ENCODE data around the gene ARHGAP1.

The ARHGAP1 gene

DNA sequence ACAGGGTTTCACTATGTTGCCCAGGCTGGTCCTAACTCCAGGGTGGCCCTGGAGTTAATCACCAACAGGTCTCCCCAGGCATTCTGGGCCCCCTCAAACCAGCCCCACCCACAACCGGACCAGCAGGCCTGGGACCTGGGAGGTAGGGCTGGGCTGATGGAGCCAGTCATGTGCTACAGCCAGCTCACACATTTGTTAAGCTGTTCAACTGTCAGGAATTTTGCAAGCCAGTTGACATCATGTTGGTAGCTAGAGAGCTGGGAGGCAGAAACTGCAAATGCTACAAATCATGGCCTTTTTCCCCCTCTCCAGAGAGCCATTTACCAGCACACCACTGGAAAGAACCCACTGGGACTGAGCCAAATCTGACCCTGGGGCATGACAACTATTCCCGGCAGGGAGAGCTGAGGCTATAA, 6.8 kb downstream of the ARHGAP1 start:
- no peak for TF ChIP-seq CTCF (IDR thresholded peaks at IDR 0.05; ENCODE audit: borderline replicate concordance, insufficient read depth, low read depth, low read length)

GRCh38 chr11:46692450-46692849, 8.0 kb downstream of the ARHGAP1 start:
- no peak for TF ChIP-seq CTCF (IDR thresholded peaks at IDR 0.05; ENCODE audit: borderline replicate concordance, insufficient read depth, low read depth, low read length)
- H3K4me3 ChIP-seq (ENCODE audit: low read depth, low read length) = no peak overlapping the region

More for the DNA sequence above, 6.8 kb downstream of the ARHGAP1 start:
- H3K4me3 ChIP-seq (ENCODE audit: low read depth, low read length) = no peak overlapping the region

DNA sequence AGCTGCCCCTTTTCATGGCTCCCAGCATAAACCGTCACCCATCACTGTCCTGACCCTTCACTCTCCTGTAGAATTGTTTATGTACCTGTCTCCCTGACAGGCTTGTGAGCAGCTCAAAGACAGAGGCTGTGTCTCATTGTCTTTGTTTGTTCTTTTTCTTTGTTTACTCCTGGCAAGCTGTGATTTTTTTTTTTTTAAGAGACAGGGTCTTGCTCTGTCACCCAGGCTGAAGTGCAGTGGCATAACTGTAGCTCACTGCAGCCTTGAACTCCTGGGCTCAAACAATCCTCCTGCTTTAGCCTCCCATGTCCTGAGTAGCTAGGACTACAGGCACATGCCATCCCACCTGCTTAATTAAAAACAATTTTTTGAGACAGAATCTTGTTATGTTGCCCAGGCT, 9.7 kb downstream of the ARHGAP1 start:
- no peak for TF ChIP-seq CTCF (IDR thresholded peaks at IDR 0.05; ENCODE audit: borderline replicate concordance, insufficient read depth, low read depth, low read length)
- H3K4me3 ChIP-seq (ENCODE audit: low read depth, low read length) = no peak overlapping the region

DNA sequence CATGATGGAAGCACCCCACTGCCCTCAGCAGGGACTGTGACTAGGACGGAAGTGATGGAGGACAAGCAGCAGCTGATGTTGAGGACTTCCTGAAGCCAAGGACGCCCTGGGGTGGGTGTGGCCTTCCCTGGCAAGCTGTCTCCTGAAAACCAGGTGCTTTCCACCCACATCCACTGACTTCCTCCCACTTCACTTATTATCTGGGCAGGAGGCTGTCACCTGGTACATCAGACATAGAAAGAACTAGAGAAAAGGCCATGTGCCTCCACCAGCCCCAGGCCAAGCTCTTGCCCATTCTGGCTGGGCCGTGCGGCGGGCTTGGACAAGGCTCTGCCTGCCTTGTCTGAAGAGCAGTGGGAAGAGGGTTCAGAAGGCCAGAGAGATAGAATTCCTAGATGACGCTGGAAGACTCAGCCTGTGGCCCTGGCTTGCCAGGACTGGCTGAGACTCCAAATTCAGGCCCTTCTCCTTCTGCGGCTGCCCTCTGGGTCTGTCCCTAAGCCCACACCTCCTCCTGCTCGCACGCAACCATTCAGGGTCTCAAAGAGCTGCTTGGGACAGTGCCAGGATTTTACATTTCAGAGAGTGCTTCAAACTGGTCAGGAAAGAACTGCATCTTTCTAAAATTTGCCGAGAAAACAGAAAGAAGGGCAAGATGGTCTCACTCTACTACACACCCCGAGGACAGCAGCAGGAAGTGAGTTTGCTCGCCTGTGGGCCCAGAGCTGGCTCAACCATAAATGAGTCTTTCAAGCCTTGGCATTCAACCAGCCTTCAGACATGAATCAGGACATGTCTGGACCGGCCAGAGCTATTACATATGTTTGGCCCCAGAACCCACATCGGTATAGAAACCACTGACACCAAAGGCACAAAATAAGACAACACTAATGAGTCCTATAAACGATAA, 13.3 kb downstream of the ARHGAP1 start:
- no peak overlapping the region for H3K4me3 ChIP-seq (ENCODE audit: low read depth, low read length)
- TF ChIP-seq CTCF (IDR thresholded peaks at IDR 0.05; ENCODE audit: borderline replicate concordance, insufficient read depth, low read depth, low read length) = no peak

GRCh38 chr11:46684367-46684766, 16.1 kb downstream of the ARHGAP1 start:
- H3K4me3 ChIP-seq (ENCODE audit: low read depth, low read length) = no peak overlapping the region
- TF ChIP-seq CTCF (IDR thresholded peaks at IDR 0.05; ENCODE audit: borderline replicate concordance, insufficient read depth, low read depth, low read length) = no peak

DNA sequence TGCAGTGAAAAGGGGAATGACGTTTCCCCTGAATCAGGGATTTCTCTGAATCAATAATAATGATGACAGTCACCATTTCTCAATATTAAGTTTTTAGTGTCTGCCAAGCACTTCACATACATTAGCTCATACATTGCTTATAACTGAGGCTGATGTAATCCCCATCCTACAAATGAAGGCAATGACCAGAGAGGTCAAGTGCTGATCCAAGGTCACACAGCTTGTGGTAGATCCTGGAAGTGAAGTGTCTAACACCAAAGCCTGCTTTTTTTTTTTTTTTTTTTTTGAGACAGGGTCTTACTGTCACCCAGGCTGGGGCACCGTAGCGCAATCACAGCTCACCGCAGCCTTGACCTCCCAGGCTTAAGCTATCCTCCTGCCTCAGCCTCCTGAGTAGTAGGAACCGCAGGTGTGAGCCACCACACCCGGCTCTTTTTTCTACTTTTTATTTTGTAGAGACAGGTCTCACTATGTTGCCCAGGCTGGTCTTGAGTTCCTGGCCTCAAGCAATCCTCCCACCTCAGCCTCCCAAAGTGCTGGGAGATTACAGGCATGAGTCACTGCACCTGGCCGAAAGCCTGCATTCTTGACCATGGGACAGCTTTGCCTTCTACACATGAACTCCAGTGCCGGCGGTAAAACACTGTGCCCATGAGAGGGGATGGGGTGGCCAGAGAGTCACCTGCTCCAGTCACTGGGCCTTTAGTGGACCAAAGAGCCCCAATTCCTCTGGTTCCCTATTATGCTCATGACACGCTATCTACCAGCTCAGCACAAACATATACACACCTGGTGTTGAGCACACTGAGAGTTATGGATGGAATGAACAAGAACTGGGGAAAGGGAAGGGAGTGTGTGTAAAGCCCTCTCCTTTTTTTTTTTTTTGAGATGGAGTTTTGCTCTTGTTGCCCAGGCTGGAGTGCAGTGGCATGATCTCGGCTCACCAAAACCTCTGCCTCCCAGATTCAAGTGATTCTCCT, 17.4 kb downstream of the ARHGAP1 start:
- no peak for TF ChIP-seq CTCF (IDR thresholded peaks at IDR 0.05; ENCODE audit: borderline replicate concordance, insufficient read depth, low read depth, low read length)
- H3K4me3 ChIP-seq (ENCODE audit: low read depth, low read length) = no peak overlapping the region

Measured in GM12875 (cell line).